GM15510 (cell line): Measurements from ENCODE around the gene CSNK1G1.
A peak's percentile ranks its signal among the peaks of the same experiment; 100 is the strongest.

Experiments used
- POLR2A ChIP-seq: IDR thresholded peaks from 3 replicates; pipeline ENCODE4 v1.6.1; 2011; ENCODE audit warnings: borderline replicate concordance; ENCODE audit not compliant: insufficient read length; ENCODE audit errors: extremely low read depth

CSNK1G1 gene

GRCh38 chr15:64157599-64158125 is 198.3 kb downstream of the CSNK1G1 start:
- no peak for TF ChIP-seq POLR2A

- no peak for TF ChIP-seq POLR2A
Measured at GRCh38 chr15:64156652-64157331, 199.2 kb downstream of the CSNK1G1 start.

GRCh38 chr15:64155802-64156651 is 199.9 kb downstream of the CSNK1G1 start:
- TF ChIP-seq POLR2A = no peak

GRCh38 chr15:64153480-64154367 is 202.2 kb downstream of the CSNK1G1 start:
- TF ChIP-seq POLR2A = peak; percentile 43

GRCh38 chr15:64152507-64153387 is 203.2 kb downstream of the CSNK1G1 start:
- TF ChIP-seq POLR2A = peak; percentile 22

GRCh38 chr15:64151727-64152506 is 204.1 kb downstream of the CSNK1G1 start, which contains the start of gene SNX22:
TSS of gene SNX22 (plus strand) at chr15:64151731. CDS start at chr15:64151776, 45 bp downstream.
- peak; percentile 77 for TF ChIP-seq POLR2A

- no peak for TF ChIP-seq POLR2A
Measured at GRCh38 chr15:64149893-64150578, 205.9 kb downstream of the CSNK1G1 start.

- TF ChIP-seq POLR2A = no peak
Measured at GRCh38 chr15:64149424-64149823, 206.5 kb downstream of the CSNK1G1 start.

GRCh38 chr15:64148581-64148980 is 207.4 kb downstream of the CSNK1G1 start:
- TF ChIP-seq POLR2A = no peak

- no peak for TF ChIP-seq POLR2A
Measured at GRCh38 chr15:64148168-64148567, 207.8 kb downstream of the CSNK1G1 start.

- TF ChIP-seq POLR2A = no peak
Measured at GRCh38 chr15:64146885-64147681, 208.9 kb downstream of the CSNK1G1 start.

GRCh38 chr15:64146520-64146884 is 209.5 kb downstream of the CSNK1G1 start:
- no peak for TF ChIP-seq POLR2A

- no peak for TF ChIP-seq POLR2A
Measured at GRCh38 chr15:64146041-64146440, 209.9 kb downstream of the CSNK1G1 start.
